K562 (cell line): ENCODE data around the gene SLFNL1. TPM values are rescaled to one million over a fixed set of nuclear protein-coding genes. Genes with fewer than 3 reads are reported as not detected.

Experiments used
- ARID4B ChIP-seq: sonication (generic); formaldehyde crosslinking; IDR thresholded peaks from 2 replicates; pipeline ENCODE4 v1.8.0; 2022; ENCODE audit warnings: mild to moderate bottlenecking, missing genetic modification reagents
- GABPA ChIP-seq: fragments of 200-800 bp; sonication (Bioruptor generic); conservative IDR thresholded peaks from 2 replicates; pipeline ENCODE4 v1.6.1; 2016; ENCODE audit warnings: low read depth, missing genetic modification characterization, missing compliant biosample characterization
- HES1 ChIP-seq: fragments of 450-650 bp; IDR thresholded peaks from 2 replicates; pipeline ENCODE4 v1.6.1; 2016; ENCODE audit warnings: low read depth, mild to moderate bottlenecking, moderate library complexity
- MIER1 ChIP-seq: fragments of 450-650 bp; IDR thresholded peaks from 2 replicates; pipeline ENCODE4 v1.6.1; 2016; ENCODE audit warnings: antibody characterized with exemption, mild to moderate bottlenecking, low read depth
- NKRF ChIP-seq: fragments of 450-650 bp; IDR thresholded peaks from 2 replicates; pipeline ENCODE4 v1.6.1; 2016; ENCODE audit warnings: borderline replicate concordance
- PTRF ChIP-seq: fragments of 450-650 bp; IDR thresholded peaks from 2 replicates; pipeline ENCODE4 v1.6.1; 2016; ENCODE audit warnings: mild to moderate bottlenecking, missing genetic modification characterization, missing compliant biosample characterization
- REST ChIP-seq, 2 experiments: fragments of 450-650 bp; formaldehyde crosslinking in 1 of 2; IDR thresholded peaks; 2 replicates each; pipeline versions ENCODE4 v1.4.0 to v1.6.1; 2014 to 2020; ENCODE audit warnings: mild to moderate bottlenecking in 2 of 2, borderline replicate concordance in 1 of 2, low read depth in 1 of 2
- ZNF239 ChIP-seq: fragments of 250-450 bp; sonication (Bioruptor Pico); IDR thresholded peaks from 2 replicates; pipeline ENCODE4 v1.4.0; 2020; ENCODE audit warnings: mild to moderate bottlenecking
- ZNF584 ChIP-seq: fragments of 200-800 bp; sonication (Bioruptor generic); IDR thresholded peaks from 2 replicates; pipeline ENCODE4 v1.6.1; 2016; ENCODE audit warnings: low read depth, mild to moderate bottlenecking, missing genetic modification characterization, missing compliant biosample characterization
- ZNF644 ChIP-seq: fragments of 200-800 bp; sonication (Bioruptor generic); IDR thresholded peaks from 2 replicates; pipeline ENCODE4 v1.6.1; 2016; ENCODE audit warnings: low read depth, missing genetic modification characterization, missing compliant biosample characterization
- polyA plus RNA-seq, 8 experiments: library from polyadenylated mRNA; depleted of rRNA in 4 of 8; stranded (reverse) in 5 of 8; unstranded in 3 of 8; fragments of >200 nt; fragmentation: Nextera tagmentation in 2 of 8; fragmentation: Illumina TruSeq in 1 of 8; extraction: Ambion mirVana in 2 of 8; extraction: Trizol in 1 of 8; gene quantifications; 2 replicates each; pipeline versions ENCODE4 v1.2.1 to v1.2.3, GENCODE V29; 2011 to 2014; ENCODE audit warnings: inconsistent platforms in 1 of 8, missing spikeins in 1 of 8
- total RNA-seq, 7 experiments: library from RNA; depleted of rRNA in 6 of 7; stranded (reverse); fragments of >200 nt in 6 of 7; fragmentation: Illumina TruSeq in 2 of 7; extraction: Trizol in 2 of 7; gene quantifications; 2 replicates each; pipeline versions ENCODE4 v1.2.1 to v1.2.3, GENCODE V29; 2011 to 2021; ENCODE audit warnings: low replicate concordance in 1 of 7

SLFNL1 gene
- total and polyA plus RNA-seq, 9 of the 15 experiments (the other 6 are each of a cell fraction or from before 2014, with no cell fraction given), result 0.05 to 0.14 (median 0.06) TPM; not detected in 5

- TF ChIP-seq HES1, result no peak
- no peak for TF ChIP-seq ZNF239 (CRISPR knock-in tag)
- TF ChIP-seq ZNF584 (CRISPR knock-in tag), result no peak
- no peak for TF ChIP-seq PTRF (tag)
- TF ChIP-seq NKRF, result peak; percentile 59
- TF ChIP-seq GABPA (tag), result 0 out of 2 replicates have a peak, but pooled peaks have one; percentile 28
- no peak for TF ChIP-seq ZNF644 (tag)
- no peak for TF ChIP-seq MIER1
- peak; percentile 50 for TF ChIP-seq REST (IDR thresholded peaks at IDR 0.05; ENCODE audit: borderline replicate concordance)
- no peak for TF ChIP-seq REST (CRISPR knock-in tag; IDR thresholded peaks at IDR 0.05; ENCODE audit: low read depth)
- TF ChIP-seq ARID4B, result peak; percentile 50; the same call in 1 of the 2 replicates
These were observed 40.9 kb downstream of the SLFNL1 start (continued) for GRCh38 chr1:40980453-40981121.
